ENCODE data around the gene CD22.

DNA sequence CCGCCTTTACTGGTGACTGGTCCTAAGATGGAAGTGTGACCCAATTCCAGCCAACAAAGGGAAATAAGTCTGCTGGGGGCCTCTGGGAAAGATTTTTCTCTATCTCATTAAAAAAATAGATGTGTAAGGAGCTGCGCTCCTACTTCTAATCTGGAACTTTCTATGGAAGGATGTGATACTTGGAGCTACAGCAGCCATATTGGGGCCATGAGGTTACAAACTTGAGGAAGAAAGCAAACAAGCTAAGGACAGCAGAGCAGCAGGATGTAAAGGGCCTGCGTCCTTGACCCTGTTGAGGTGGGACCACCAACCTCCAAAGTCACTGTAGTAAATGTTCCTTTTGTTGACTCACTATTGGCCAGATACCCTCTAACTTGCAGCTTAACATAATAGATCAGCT is 49.4 kb downstream of the CD22 start:
- TF ChIP-seq EZH2 (IDR thresholded peaks at IDR 0.05) (no peak), POLR2AphosphoS5 (IDR thresholded peaks at IDR 0.05; ENCODE audit: borderline replicate concordance, low read depth, low read length) (no peak)

Data from SK-N-MC (cell line).